Endothelial cell (in vitro differentiated cells): ENCODE measurements around the gene SPCS1. TPM values are rescaled to one million over a fixed set of nuclear protein-coding genes. Genes with fewer than 3 reads are reported as not detected.

Experiments
- DNase-seq: peaks from one replicate; pipeline ENCODE4 v3.0.0; 2021; ENCODE audit warnings: low spot score
- H3K27ac Mint-ChIP-seq: one replicate; pipeline ENCODE4 v1.8.0; 2021; ENCODE audit warnings: mixed read lengths, inconsistent platforms; ENCODE audit not compliant: unreplicated experiment
- H3K27me3 Mint-ChIP-seq: one replicate; pipeline ENCODE4 v1.8.0; 2021; ENCODE audit warnings: mild to moderate bottlenecking, moderate library complexity, mixed read lengths, inconsistent platforms; ENCODE audit not compliant: unreplicated experiment
- H3K36me3 Mint-ChIP-seq: one replicate; pipeline ENCODE4 v1.8.0; 2021; ENCODE audit warnings: mild to moderate bottlenecking, low read depth, mixed read lengths, inconsistent platforms; ENCODE audit not compliant: unreplicated experiment
- H3K4me1 Mint-ChIP-seq: one replicate; pipeline ENCODE4 v1.8.0; 2021; ENCODE audit warnings: mild to moderate bottlenecking, mixed read lengths, inconsistent platforms; ENCODE audit not compliant: unreplicated experiment
- H3K4me3 Mint-ChIP-seq: one replicate; pipeline ENCODE4 v1.8.0; 2021; ENCODE audit warnings: mild to moderate bottlenecking, mixed read lengths, inconsistent platforms; ENCODE audit not compliant: unreplicated experiment
- H3K9me3 Mint-ChIP-seq: one replicate; pipeline ENCODE4 v1.8.0; 2021; ENCODE audit warnings: mixed read lengths, inconsistent platforms; ENCODE audit not compliant: unreplicated experiment
- total RNA-seq: library from RNA; stranded (reverse); fragmentation: NEBNext Ultra II Directional; extraction: Animal tissue kit (Norgen Biotek cat#: 25700); gene quantifications from one replicate; pipeline ENCODE4 v1.2.1, GENCODE V29; 2021; ENCODE audit not compliant: unreplicated experiment
- TF ChIP-seq, protein P1 (sequence below): fragments of 200-600 bp; sonication (generic); IDR thresholded peaks from one replicate; pipeline ENCODE4 v1.5.0; 2021; ENCODE audit warnings: antibody characterized with exemption; ENCODE audit not compliant: unreplicated experiment

SPCS1 gene
- total RNA-seq, 1 donor from 2014 or later, result 83.9 TPM

DNA sequence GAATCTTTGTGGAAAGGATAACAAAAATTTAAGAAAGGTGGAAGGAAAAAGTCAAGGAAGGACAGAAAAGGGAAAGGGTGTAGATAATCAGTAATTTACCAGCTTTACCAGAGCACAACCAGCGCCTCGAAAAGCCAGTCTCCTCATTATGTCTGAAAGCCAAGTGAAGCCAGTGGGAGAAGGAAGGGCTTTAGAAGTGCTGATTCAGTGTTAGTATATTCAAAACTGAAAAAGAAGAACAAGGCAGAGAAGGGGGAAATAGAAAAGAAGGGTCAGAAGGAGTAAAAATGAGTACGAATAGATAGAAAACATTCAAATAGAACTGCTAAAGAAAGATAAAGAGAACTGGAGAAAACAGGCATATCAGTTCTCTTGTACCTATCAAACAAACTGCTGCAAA, 24.3 kb upstream of the SPCS1 start:
- peaks cover 20% of the 10 kb centered on the region for H3K4me1 Mint-ChIP-seq
- H3K4me3 Mint-ChIP-seq, result no peak overlapping the region
- H3K27ac Mint-ChIP-seq, result peak overlapping the region; percentile 0
- TF ChIP-seq, protein P1, sequence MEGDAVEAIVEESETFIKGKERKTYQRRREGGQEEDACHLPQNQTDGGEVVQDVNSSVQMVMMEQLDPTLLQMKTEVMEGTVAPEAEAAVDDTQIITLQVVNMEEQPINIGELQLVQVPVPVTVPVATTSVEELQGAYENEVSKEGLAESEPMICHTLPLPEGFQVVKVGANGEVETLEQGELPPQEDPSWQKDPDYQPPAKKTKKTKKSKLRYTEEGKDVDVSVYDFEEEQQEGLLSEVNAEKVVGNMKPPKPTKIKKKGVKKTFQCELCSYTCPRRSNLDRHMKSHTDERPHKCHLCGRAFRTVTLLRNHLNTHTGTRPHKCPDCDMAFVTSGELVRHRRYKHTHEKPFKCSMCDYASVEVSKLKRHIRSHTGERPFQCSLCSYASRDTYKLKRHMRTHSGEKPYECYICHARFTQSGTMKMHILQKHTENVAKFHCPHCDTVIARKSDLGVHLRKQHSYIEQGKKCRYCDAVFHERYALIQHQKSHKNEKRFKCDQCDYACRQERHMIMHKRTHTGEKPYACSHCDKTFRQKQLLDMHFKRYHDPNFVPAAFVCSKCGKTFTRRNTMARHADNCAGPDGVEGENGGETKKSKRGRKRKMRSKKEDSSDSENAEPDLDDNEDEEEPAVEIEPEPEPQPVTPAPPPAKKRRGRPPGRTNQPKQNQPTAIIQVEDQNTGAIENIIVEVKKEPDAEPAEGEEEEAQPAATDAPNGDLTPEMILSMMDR, result no peak
- no peaks in the 10 kb centered on the region for H3K9me3 Mint-ChIP-seq
- no peak for DNase-seq
- H3K36me3 Mint-ChIP-seq, result peaks cover 24% of the 10 kb centered on the region
- peaks cover 3% of the 10 kb centered on the region for H3K27me3 Mint-ChIP-seq

DNA sequence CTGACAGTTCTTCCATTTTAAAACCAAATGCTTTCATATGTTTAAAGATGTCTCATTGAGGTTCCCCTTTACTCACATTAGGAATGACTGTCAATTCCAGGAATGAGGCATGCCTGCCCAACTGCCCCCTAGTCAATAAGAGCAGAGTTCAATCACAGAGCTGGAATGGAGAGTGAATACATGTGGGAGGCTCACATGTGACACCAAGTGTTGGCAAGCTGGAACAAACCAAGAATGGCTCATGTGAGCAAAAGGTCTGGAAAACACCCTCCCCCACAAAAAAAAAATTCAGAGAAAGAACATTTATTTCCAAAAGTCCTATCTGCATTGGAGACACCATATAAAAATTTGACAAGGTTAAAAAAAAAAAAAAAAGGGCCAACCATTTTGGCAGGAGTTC, 23.9 kb upstream of the SPCS1 start:
- Mint-ChIP-seq H3K4me3 (no peak overlapping the region), H3K27ac (peak overlapping the region; percentile 36), H3K36me3 (peaks cover 20% of the 10 kb centered on the region), H3K9me3 (no peaks in the 10 kb centered on the region), H3K4me1 (peaks cover 20% of the 10 kb centered on the region), H3K27me3 (peaks cover 3% of the 10 kb centered on the region)
- TF ChIP-seq, protein P1, result no peak
- DNase-seq, result no peak

DNA sequence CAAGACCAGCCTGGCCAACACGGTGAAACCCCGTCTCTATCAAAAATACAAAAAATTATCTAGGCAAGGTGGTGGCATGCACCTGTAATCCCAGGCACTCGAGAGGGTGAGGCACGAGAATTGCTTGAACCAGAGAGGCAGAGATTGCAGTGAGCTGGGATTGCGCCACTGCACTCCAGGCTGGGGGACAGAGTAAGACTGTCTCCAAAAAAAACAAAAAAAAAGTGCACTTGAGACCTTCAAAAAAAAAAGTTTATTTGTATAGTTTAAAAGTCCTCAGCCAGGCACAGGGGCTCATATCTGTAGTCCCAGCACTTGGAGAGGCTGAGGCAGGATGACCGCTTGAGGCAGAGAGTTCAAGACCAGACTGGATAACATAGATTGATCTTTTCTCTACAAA, 22.3 kb upstream of the SPCS1 start:
- DNase-seq, result no peak
- H3K4me3 Mint-ChIP-seq, result no peak overlapping the region
- no peaks in the 10 kb centered on the region for H3K9me3 Mint-ChIP-seq
- TF ChIP-seq, protein P1, result no peak
- peaks cover 22% of the 10 kb centered on the region for H3K36me3 Mint-ChIP-seq
- H3K27ac Mint-ChIP-seq, result no peak overlapping the region
- H3K27me3 Mint-ChIP-seq, result peaks cover 5% of the 10 kb centered on the region
- peaks cover 19% of the 10 kb centered on the region for H3K4me1 Mint-ChIP-seq

DNA sequence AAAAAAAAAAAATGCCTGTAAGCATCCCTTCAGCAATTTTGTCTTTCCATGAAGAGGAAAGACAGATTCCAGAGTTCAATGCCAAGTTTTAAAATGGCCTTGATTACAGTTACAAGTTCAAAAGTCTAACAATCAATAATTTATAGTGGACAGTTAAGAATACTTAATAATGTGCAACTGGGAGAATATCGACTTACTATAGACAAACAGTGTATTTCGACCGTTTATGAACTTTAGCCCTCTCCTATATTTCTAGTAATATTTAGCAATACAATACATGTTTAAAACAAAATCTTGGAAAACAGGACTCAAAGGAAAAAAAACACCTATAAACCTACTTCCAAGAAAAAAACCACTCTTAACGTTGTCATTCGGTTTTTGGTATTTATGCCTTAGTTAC, 21.7 kb upstream of the SPCS1 start:
- Mint-ChIP-seq H3K9me3 (no peaks in the 10 kb centered on the region), H3K27ac (peak overlapping the region; percentile 94), H3K4me1 (peaks cover 19% of the 10 kb centered on the region), H3K27me3 (peaks cover 5% of the 10 kb centered on the region), H3K4me3 (peak overlapping the region; percentile 94), H3K36me3 (peaks cover 21% of the 10 kb centered on the region)
- TF ChIP-seq, protein P1, result no peak
- no peak for DNase-seq

DNA sequence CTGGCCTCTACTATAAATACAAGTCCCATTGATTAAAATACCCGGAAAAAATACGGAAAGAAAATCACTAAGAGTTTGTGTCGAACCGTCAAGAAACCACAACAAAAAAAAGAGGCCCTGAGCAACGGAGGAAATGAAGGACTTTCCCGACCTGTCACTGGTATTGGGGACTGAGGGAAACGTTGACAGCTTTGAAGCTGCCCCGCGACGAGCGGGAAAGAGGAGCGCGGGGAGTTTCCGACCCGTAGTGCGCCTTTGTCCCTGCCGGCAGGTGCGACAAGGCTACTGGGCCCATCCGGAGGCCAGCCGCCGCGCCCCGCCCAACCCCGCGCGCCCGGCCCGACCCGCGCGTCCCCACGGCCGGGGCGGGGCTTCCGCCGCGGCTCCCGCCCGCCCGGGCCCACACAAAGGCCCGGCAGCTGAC, 20.6 kb upstream of the SPCS1 start:
- peaks cover 19% of the 10 kb centered on the region for H3K4me1 Mint-ChIP-seq
- H3K27ac Mint-ChIP-seq, result peak overlapping the region; percentile 94
- DNase-seq, result peak; percentile 70
- peak overlapping the region; percentile 94 for H3K4me3 Mint-ChIP-seq
- no peaks in the 10 kb centered on the region for H3K9me3 Mint-ChIP-seq
- TF ChIP-seq, protein P1, result no peak
- H3K36me3 Mint-ChIP-seq, result peaks cover 27% of the 10 kb centered on the region
- peaks cover 5% of the 10 kb centered on the region for H3K27me3 Mint-ChIP-seq
